IMR-90 (cell line): Measurements from ENCODE around the gene CMIP. TPM values are rescaled to one million over a fixed set of nuclear protein-coding genes. Genes with fewer than 3 reads are reported as not detected.

ENCODE experiments used
- ATAC-seq: fragments of 200-7000 bp; cut with Tn5 transposase; 2 replicates; pipeline ENCODE4 v1.9.1; 2020; ENCODE audit warnings: low read depth, mild to moderate bottlenecking, moderate library complexity
- BruUV-seq: library from RNA; stranded (reverse); fragments of 400-500 nt; replicated peaks from 2 replicates; lab custom pipeline; 2021; lab: Mats Ljungman, UMichigan
- CTCF ChIA-PET: fragments of 300-600 bp; formaldehyde crosslinking; extraction: SDS; loops from one replicate; lab custom pipeline; 2021; ENCODE audit warnings: antibody characterized with exemption; lab: Yijun Ruan, JAX
- POLR2A ChIA-PET: fragments of 300-600 bp; sonication (Branson Sonifier 250); formaldehyde crosslinking; loops from one replicate; lab custom pipeline; 2022; ENCODE audit warnings: antibody characterized with exemption; ENCODE audit not compliant: unreplicated experiment; lab: Charles Lee
- DNase-seq: peaks from one replicate; pipeline ENCODE4 v3.0.0; 2013
- H2AFZ ChIP-seq: replicated peaks from 2 replicates; pipeline ENCODE3; 2013; ENCODE audit warnings: low read length, mild to moderate bottlenecking; ENCODE audit not compliant: poor library complexity
- H2AK5ac ChIP-seq: 2 replicates; pipeline ENCODE4 v1.6.1; 2013; ENCODE audit warnings: low read depth, low read length, inconsistent platforms
- H2AK9ac ChIP-seq: replicated peaks from 2 replicates; pipeline ENCODE3; 2013; ENCODE audit warnings: mild to moderate bottlenecking, low read depth, low read length, moderate library complexity; ENCODE audit not compliant: poor library complexity
- H2BK120ac ChIP-seq: 2 replicates; pipeline ENCODE4 v1.6.1; 2013; ENCODE audit warnings: low read depth, low read length, inconsistent platforms
- H2BK15ac ChIP-seq: 3 replicates; pipeline ENCODE4 v1.6.1; 2013; ENCODE audit warnings: low read depth, low read length, inconsistent platforms
- H2BK20ac ChIP-seq: 2 replicates; pipeline ENCODE4 v1.6.1; 2013; ENCODE audit warnings: low read depth, mild to moderate bottlenecking, inconsistent platforms, low read length, moderate library complexity
- H2BK5ac ChIP-seq: 2 replicates; pipeline ENCODE4 v1.6.1; 2013; ENCODE audit warnings: mild to moderate bottlenecking, low read depth, low read length, inconsistent platforms; ENCODE audit not compliant: poor library complexity, severe bottlenecking
- H3K14ac ChIP-seq: replicated peaks from 2 replicates; pipeline ENCODE4 v1.6.1; 2013; ENCODE audit warnings: low read depth, low read length, inconsistent platforms
- H3K18ac ChIP-seq: 2 replicates; pipeline ENCODE4 v1.6.1; 2013; ENCODE audit warnings: low read depth, low read length, control low read depth
- H3K23ac ChIP-seq: 2 replicates; pipeline ENCODE4 v1.6.1; 2013; ENCODE audit warnings: low read depth, low read length, inconsistent platforms
- H3K27ac ChIP-seq: 2 replicates; pipeline ENCODE4 v1.5.1; 2013; ENCODE audit warnings: mild to moderate bottlenecking, control low read depth, low read length; ENCODE audit not compliant: insufficient read depth
- H3K27me3 ChIP-seq: 2 replicates; pipeline ENCODE4 v1.6.1; 2013; ENCODE audit warnings: low read length; ENCODE audit not compliant: control insufficient read depth, insufficient read depth
- H3K36me3 ChIP-seq: 2 replicates; pipeline ENCODE4 v1.6.1; 2013; ENCODE audit warnings: low read length, mixed read lengths; ENCODE audit not compliant: control insufficient read depth, insufficient read depth
- H3K4ac ChIP-seq: 2 replicates; pipeline ENCODE4 v1.6.1; 2013; ENCODE audit warnings: low read depth, low read length, inconsistent platforms
- H3K4me1 ChIP-seq: 2 replicates; pipeline ENCODE4 v1.6.1; 2013; ENCODE audit warnings: low read length, mixed read lengths; ENCODE audit not compliant: control insufficient read depth, insufficient read depth
- H3K4me2 ChIP-seq: 2 replicates; pipeline ENCODE4 v1.6.1; 2013; ENCODE audit warnings: low read depth, mild to moderate bottlenecking, control low read depth, low read length, moderate library complexity
- H3K4me3 ChIP-seq: 2 replicates; pipeline ENCODE4 v1.5.1; 2013; ENCODE audit warnings: low read depth, mild to moderate bottlenecking, control low read depth, low read length, moderate library complexity; ENCODE audit not compliant: insufficient read depth
- H3K56ac ChIP-seq: 2 replicates; pipeline ENCODE4 v1.6.1; 2013; ENCODE audit warnings: low read length, inconsistent platforms; ENCODE audit not compliant: insufficient read depth; ENCODE audit errors: extremely low read depth
- H3K79me1 ChIP-seq, 2 experiments: 2 replicates each; pipeline ENCODE4 v1.6.1; 2013; ENCODE audit warnings: low read length in 2 of 2, inconsistent platforms in 1 of 2, low read depth in 1 of 2
- H3K9ac ChIP-seq: 2 replicates; pipeline ENCODE4 v1.6.1; 2013; ENCODE audit warnings: low read depth, low read length, control low read depth
- H3K9me1 ChIP-seq: 2 replicates; pipeline ENCODE4 v1.6.1; 2013; ENCODE audit warnings: low read length, inconsistent platforms; ENCODE audit not compliant: insufficient read depth
- H3K9me3 ChIP-seq: 2 replicates; pipeline ENCODE4 v1.6.1; 2013; ENCODE audit warnings: low read length; ENCODE audit not compliant: control insufficient read depth, insufficient read depth
- H4K20me1 ChIP-seq: 2 replicates; pipeline ENCODE4 v1.6.1; 2013; ENCODE audit warnings: low read length, inconsistent platforms; ENCODE audit not compliant: insufficient read depth
- H4K5ac ChIP-seq: 2 replicates; pipeline ENCODE4 v1.6.1; 2013; ENCODE audit warnings: mild to moderate bottlenecking, low read depth, low read length, control low read depth
- H4K8ac ChIP-seq, 2 experiments: 2 replicates each; pipeline ENCODE4 v1.6.1; 2013; ENCODE audit warnings: low read depth in 2 of 2, low read length in 2 of 2, control low read depth in 1 of 2, inconsistent platforms in 1 of 2
- H4K91ac ChIP-seq: 2 replicates; pipeline ENCODE4 v1.6.1; 2013; ENCODE audit warnings: low read depth, low read length, inconsistent platforms; ENCODE audit not compliant: insufficient read depth
- BHLHE40 ChIP-seq: fragments of 150-350 bp; IDR thresholded peaks from 2 replicates; pipeline ENCODE4 v1.6.1; 2016; ENCODE audit warnings: mild to moderate bottlenecking, low read depth, low read length
- CHD1 ChIP-seq: IDR thresholded peaks from 2 replicates; pipeline ENCODE4 v1.6.1; 2012; ENCODE audit warnings: low read depth, low read length, improper control_type of control experiment
- CTCF ChIP-seq: conservative IDR thresholded peaks from 2 replicates; pipeline ENCODE4 v1.5.1; 2012; ENCODE audit warnings: mild to moderate bottlenecking, low read depth, low read length, improper control_type of control experiment
- MAFK ChIP-seq: IDR thresholded peaks from 2 replicates; pipeline ENCODE4 v1.6.1; 2012; ENCODE audit warnings: low read depth, low read length, improper control_type of control experiment
- MXI1 ChIP-seq: IDR thresholded peaks from 2 replicates; pipeline ENCODE4 v1.6.1; 2012; ENCODE audit warnings: low read depth, mild to moderate bottlenecking, low read length, moderate library complexity, borderline replicate concordance
- NFE2L2 ChIP-seq: fragments of 150-350 bp; IDR thresholded peaks from 2 replicates; pipeline ENCODE4 v1.6.1; 2016; ENCODE audit warnings: low read depth, mild to moderate bottlenecking, low read length
- POLR2A ChIP-seq: IDR thresholded peaks from 2 replicates; pipeline ENCODE4 v1.6.1; 2012; ENCODE audit warnings: mild to moderate bottlenecking, low read depth, low read length
- RAD21 ChIP-seq: IDR thresholded peaks from 2 replicates; pipeline ENCODE4 v1.6.1; 2012; ENCODE audit warnings: low read length, improper control_type of control experiment
- RCOR1 ChIP-seq: IDR thresholded peaks from 2 replicates; pipeline ENCODE4 v1.6.1; 2012; ENCODE audit warnings: mild to moderate bottlenecking, low read length, improper control_type of control experiment; ENCODE audit not compliant: insufficient replicate concordance
- SMC3 ChIP-seq: fragments of 150-350 bp; IDR thresholded peaks from 2 replicates; pipeline ENCODE4 v1.6.1; 2016; ENCODE audit warnings: low read depth, mild to moderate bottlenecking, antibody characterized with exemption, low read length, moderate library complexity
- USF2 ChIP-seq: fragments of 150-350 bp; IDR thresholded peaks from 2 replicates; pipeline ENCODE4 v1.6.1; 2017; ENCODE audit warnings: mild to moderate bottlenecking, antibody characterized with exemption, low read length, low read depth
- WGBS, 2 experiments: methylation state at CpG; one replicate each; pipeline versions ENCODE4 v1.1.5 to v1.1.7; 2013; ENCODE audit warnings: missing lambda C conversion rate in 2 of 2; ENCODE audit not compliant: insufficient read length in 1 of 2; ENCODE audit errors: extremely low coverage in 2 of 2; 5-methylcytosine and 5-hydroxymethylcytosine counted together
- dilution Hi-C: fragments of 300-500 bp; cut with HindIII; formaldehyde crosslinking; loops from one replicate; pipeline ENCODE4 v1.14.3; 2018; ENCODE audit warnings: low sequenced_read_pairs; ENCODE audit not compliant: unreplicated experiment
- in situ Hi-C: fragments of 300-500 bp; cut with MboI; formaldehyde crosslinking; loops from 3 replicates; pipeline ENCODE4 v1.14.3; 2019; ENCODE audit warnings: low sequenced_read_pairs, inconsistent platforms, mixed read lengths
- intact Hi-C: fragments of 100-400 bp; cut with micrococcal nuclease; formaldehyde crosslinking; loops from 2 replicates; pipeline ENCODE4 v1.10.0; 2022
- polyA plus RNA-seq, 3 experiments: library from polyadenylated mRNA; depleted of rRNA; stranded (reverse); fragments of >200 nt; gene quantifications; 2 replicates each; pipeline ENCODE4 v1.2.3, GENCODE V29; 2012; ENCODE audit warnings: low replicate concordance in 1 of 3
- total RNA-seq: library from RNA; depleted of rRNA; stranded (reverse); fragments of >200 nt; gene quantifications from 2 replicates; pipeline ENCODE4 v1.2.3, GENCODE V29; 2012

Gene CMIP
- total and polyA plus RNA-seq, 2 of the 4 experiments (the other 2 are of a cell fraction): 3.2 to 11.6 TPM

- Histone ChIP-seq H4K20me1 (peaks cover 60% of the 10 kb centered on the region), H3K79me1 (peaks cover 24 to 41% of the 10 kb centered on the region in 2 experiments), H3K27ac (no peak overlapping the region), H3K36me3 (no peaks in the 10 kb centered on the region), H3K18ac (no peak overlapping the region), H4K91ac (no peak overlapping the region), H3K4ac (no peak overlapping the region), H3K27me3 (no peaks in the 10 kb centered on the region), H3K14ac (no peak overlapping the region), H3K56ac (no peak overlapping the region), H2BK5ac (no peak overlapping the region), H4K8ac (no peak overlapping the region), H2BK120ac (no peak overlapping the region), H3K23ac (no peak overlapping the region), H3K9ac (no peak overlapping the region), H2AK9ac (no peak overlapping the region), H4K5ac (no peak overlapping the region), H3K9me1 (peaks cover 15% of the 10 kb centered on the region), H2AK5ac (no peak overlapping the region), H2BK15ac (no peak overlapping the region), H2AFZ (no peak overlapping the region), H3K4me3 (no peak overlapping the region), H3K4me2 (no peak overlapping the region), H2BK20ac (no peak overlapping the region), H3K4me1 (peaks cover 17% of the 10 kb centered on the region), H3K9me3 (no peaks in the 10 kb centered on the region)
- ChIA-PET CTCF (interaction anchor here (0.6 kb wide), 1 partner anchor 187 kb away, joined by 4 read pairs; no protein-coding TSS in a partner anchor), POLR2A (no interaction called here)
- no TSS peak for BruUV-seq
- ATAC-seq (no peak), DNase-seq (no peak)
- TF ChIP-seq RAD21: no peak
- TF ChIP-seq MXI1: no peak
- TF ChIP-seq CTCF: no peak
- TF ChIP-seq USF2: no peak
- no peak for TF ChIP-seq MAFK
- TF ChIP-seq NFE2L2: no peak
- no peak for TF ChIP-seq SMC3
- no peak for TF ChIP-seq BHLHE40
- TF ChIP-seq RCOR1: no peak
- no peak for TF ChIP-seq POLR2A
- no peak for TF ChIP-seq CHD1
- in situ Hi-C loops: no loop called here
- WGBS, 2 experiments: 97% methylated on average over 5 of the region's 12 CpGs; no CpG with 5 or more reads in 1 of the 2 experiments
- intact Hi-C loops: no loop called here
- dilution Hi-C loops: no loop called here
Measured at GRCh38 chr16:81598083-81598482, 153.5 kb downstream of the CMIP start.
